Rectal smooth muscle tissue (tissue), 1 donor: ENCODE results near the gene TFAP2E.
"Not testable (repeated sequence)": the region's sequence is repeated elsewhere in the genome, so short reads cannot be mapped to it uniquely, and the experiment has no call there.

ENCODE experiments used
- H3K27ac ChIP-seq: one replicate; pipeline ENCODE4 v1.7.0; 2013; ENCODE audit warnings: low read depth, low read length, inconsistent platforms
- H3K27me3 ChIP-seq: one replicate; pipeline ENCODE4 v1.7.0; 2013; ENCODE audit warnings: low read length; ENCODE audit not compliant: control insufficient read depth, insufficient read depth
- H3K36me3 ChIP-seq: one replicate; pipeline ENCODE4 v1.7.0; 2013; ENCODE audit warnings: low read length; ENCODE audit not compliant: control insufficient read depth, insufficient read depth
- H3K4me1 ChIP-seq: one replicate; pipeline ENCODE4 v1.7.0; 2013; ENCODE audit warnings: low read length; ENCODE audit not compliant: control insufficient read depth, insufficient read depth
- H3K4me3 ChIP-seq: one replicate; pipeline ENCODE4 v1.7.0; 2013; ENCODE audit warnings: low read length
- H3K9ac ChIP-seq: one replicate; pipeline ENCODE4 v1.7.0; 2013; ENCODE audit warnings: low read length

TFAP2E gene

DNA sequence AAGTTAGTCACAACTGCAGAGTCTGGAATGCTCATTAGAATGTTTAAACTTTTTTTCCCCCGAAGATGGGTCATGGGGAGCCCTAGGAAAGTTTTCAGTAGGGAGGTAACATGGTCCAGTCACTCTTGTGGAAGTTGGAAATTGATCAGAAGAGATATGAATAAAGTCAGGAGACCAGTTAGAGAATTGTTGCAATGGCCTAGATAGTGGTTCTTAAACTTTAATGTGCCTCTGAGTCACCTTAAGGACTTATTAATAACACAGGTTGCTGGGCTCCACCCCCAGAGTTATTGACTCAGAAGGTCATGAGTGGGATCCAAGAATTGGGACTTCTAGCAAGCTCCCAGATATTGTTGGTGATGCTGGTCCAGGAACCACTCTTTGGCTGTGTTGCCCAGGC is 3.2 kb upstream of the TFAP2E start:
- Histone ChIP-seq H3K36me3 (no peaks in the 10 kb centered on the region), H3K9ac (no peak overlapping the region), H3K27ac (no peak overlapping the region), H3K4me1 (no peaks in the 10 kb centered on the region), H3K4me3 (no peak overlapping the region), H3K27me3 (peaks cover 16% of the 10 kb centered on the region)

GRCh38 chr1:35570589-35571137 is 2.5 kb upstream of the TFAP2E start:
- no peak overlapping the region for H3K4me3 ChIP-seq
- no peaks in the 10 kb centered on the region for H3K36me3 ChIP-seq
- no peaks in the 10 kb centered on the region for H3K4me1 ChIP-seq
- H3K27ac ChIP-seq: no peak overlapping the region
- H3K27me3 ChIP-seq: peaks cover 16% of the 10 kb centered on the region
- H3K9ac ChIP-seq: no peak overlapping the region

DNA sequence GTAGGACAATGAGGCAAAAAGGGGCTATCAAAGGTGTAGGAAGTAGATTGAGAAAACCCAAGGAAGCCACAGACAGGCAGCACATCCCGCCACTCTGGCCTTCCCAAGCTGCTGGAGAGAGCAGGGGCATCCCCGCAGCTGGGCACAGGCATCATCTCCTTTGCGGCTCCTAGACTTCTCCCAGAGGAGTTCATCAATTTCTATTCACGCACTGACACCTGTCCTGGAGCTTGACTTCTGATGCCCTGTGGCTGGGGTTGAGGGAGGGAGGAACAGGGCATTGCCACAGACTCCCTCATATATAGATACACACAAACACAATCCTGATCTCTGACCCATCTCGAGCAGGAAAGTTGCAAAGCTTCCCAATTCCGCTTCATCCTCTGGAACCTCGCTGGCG is 1.9 kb upstream of the TFAP2E start:
- Histone ChIP-seq H3K9ac (no peak overlapping the region), H3K27me3 (peaks cover 20% of the 10 kb centered on the region), H3K36me3 (no peaks in the 10 kb centered on the region), H3K4me1 (no peaks in the 10 kb centered on the region), H3K4me3 (no peak overlapping the region), H3K27ac (no peak overlapping the region)

DNA sequence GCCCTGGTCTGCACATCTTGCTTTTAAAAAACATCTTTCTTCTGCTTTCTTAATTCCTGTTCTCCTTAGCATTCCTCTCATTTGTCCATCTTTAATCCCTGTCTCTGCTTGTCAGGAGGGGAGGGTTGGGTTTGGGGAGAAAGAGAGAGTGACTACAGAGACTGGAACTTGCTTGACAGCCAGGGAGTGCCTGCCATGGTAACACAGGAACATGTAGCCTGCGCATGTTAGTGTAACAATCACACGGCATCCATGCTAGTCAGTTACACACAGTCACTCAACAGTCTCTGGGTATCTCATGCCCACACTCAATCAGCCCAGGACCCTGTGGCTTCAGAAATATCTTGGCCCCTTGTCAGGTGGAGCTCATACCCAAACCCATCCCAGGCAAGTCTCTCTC is 818 bp upstream of the TFAP2E start:
- no peak overlapping the region for H3K27ac ChIP-seq
- H3K27me3 ChIP-seq: peaks cover 21% of the 10 kb centered on the region

DNA sequence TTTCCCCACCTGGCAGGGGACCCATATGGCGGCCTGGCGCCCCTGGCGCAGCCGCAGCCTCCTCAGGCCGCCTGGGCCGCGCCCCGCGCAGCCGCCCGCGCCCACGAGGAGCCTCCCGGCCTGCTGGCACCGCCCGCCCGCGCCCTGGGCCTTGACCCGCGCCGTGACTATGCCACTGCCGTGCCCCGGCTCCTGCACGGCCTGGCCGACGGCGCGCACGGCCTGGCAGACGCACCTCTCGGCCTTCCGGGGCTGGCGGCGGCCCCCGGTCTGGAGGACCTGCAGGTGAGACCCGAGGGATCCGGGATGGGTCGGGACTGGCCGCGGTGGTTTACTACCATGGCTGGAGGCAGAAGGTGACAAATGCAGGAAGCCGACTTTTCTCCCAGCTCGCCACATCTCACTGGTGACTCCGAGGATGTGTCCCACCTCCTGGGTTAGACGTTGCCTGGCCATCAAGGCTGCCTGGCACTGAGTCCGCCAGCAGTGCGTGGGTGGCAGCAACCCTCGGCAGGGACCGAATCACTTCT is 1.1 kb downstream of the TFAP2E start:
- peaks cover 22% of the 10 kb centered on the region for H3K27me3 ChIP-seq
- H3K9ac ChIP-seq: no peak overlapping the region
- H3K4me1 ChIP-seq: no peaks in the 10 kb centered on the region
- H3K36me3 ChIP-seq: no peaks in the 10 kb centered on the region
- no peak overlapping the region for H3K27ac ChIP-seq
- H3K4me3 ChIP-seq: no peak overlapping the region

More for the DNA sequence above, 818 bp upstream of the TFAP2E start:
- Histone ChIP-seq H3K4me3 (no peak overlapping the region), H3K4me1 (no peaks in the 10 kb centered on the region), H3K9ac (no peak overlapping the region), H3K36me3 (no peaks in the 10 kb centered on the region)

GRCh38 chr1:35574655-35575415 is 1.7 kb downstream of the TFAP2E start:
- peaks cover 22% of the 10 kb centered on the region for H3K27me3 ChIP-seq
- H3K4me3 ChIP-seq: no peak overlapping the region
- H3K27ac ChIP-seq: no peak overlapping the region
- no peak overlapping the region for H3K9ac ChIP-seq
- no peaks in the 10 kb centered on the region for H3K36me3 ChIP-seq
- H3K4me1 ChIP-seq: no peaks in the 10 kb centered on the region

- no peaks in the 10 kb centered on the region for H3K4me1 ChIP-seq
- peaks cover 22% of the 10 kb centered on the region for H3K27me3 ChIP-seq
- H3K9ac ChIP-seq: no peak overlapping the region
- H3K27ac ChIP-seq: no peak overlapping the region
- no peak overlapping the region for H3K4me3 ChIP-seq
- H3K36me3 ChIP-seq: no peaks in the 10 kb centered on the region
Measured at GRCh38 chr1:35575416-35575958, 2.4 kb downstream of the TFAP2E start.

DNA sequence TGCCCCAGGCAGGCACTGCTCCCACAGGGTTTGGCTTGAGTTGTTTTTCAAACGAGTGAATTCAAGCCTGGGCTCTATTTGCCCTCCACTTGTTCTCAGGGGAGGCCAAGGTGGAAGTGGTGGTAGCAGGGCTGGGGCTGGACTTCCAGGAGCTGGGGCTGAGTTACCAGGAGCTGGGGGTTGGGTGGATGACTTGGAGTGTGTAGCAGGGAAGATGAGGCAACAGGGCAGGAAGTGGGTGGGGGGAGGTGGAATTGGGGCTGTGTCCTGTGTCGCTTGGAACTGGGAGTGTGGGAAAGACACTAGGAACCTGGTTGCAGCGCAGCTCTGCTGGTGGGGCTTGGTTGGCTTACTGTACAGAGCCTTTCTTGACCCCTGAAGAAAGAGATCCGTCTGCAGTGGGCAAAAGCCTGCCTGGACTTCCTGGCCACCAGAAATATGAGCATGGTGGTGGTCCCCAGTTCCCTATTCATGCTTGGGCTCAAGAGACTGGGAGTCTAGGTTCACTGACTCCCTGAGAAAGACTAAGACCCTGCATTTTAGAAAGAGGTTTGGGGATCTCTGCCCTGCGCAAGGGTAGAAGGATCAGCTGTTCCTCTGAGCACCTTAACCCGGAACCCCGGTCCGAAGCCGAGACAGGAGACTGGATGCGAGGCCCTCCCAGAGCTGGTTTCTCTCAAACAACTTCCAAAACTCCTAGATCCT is 3.1 kb downstream of the TFAP2E start:
- Histone ChIP-seq H3K4me1 (no peaks in the 10 kb centered on the region), H3K9ac (no peak overlapping the region), H3K27me3 (peaks cover 21% of the 10 kb centered on the region), H3K27ac (no peak overlapping the region), H3K36me3 (no peaks in the 10 kb centered on the region), H3K4me3 (no peak overlapping the region)

- not testable (repeated sequence) for H3K4me3 ChIP-seq, H3K36me3 ChIP-seq, H3K9ac ChIP-seq, H3K27ac ChIP-seq, H3K4me1 ChIP-seq
- H3K27me3 ChIP-seq: peaks cover 16% of the 10 kb centered on the region
Measured at GRCh38 chr1:35576766-35577070, 3.6 kb downstream of the TFAP2E start.

GRCh38 chr1:35577071-35577998 is 4.2 kb downstream of the TFAP2E start:
- peaks cover 16% of the 10 kb centered on the region for H3K27me3 ChIP-seq
- H3K27ac ChIP-seq: no peak overlapping the region
- peak overlapping the region; percentile 69 for H3K4me3 ChIP-seq
- peak overlapping the region; percentile 34 for H3K9ac ChIP-seq
- no peaks in the 10 kb centered on the region for H3K36me3 ChIP-seq
- no peaks in the 10 kb centered on the region for H3K4me1 ChIP-seq

DNA sequence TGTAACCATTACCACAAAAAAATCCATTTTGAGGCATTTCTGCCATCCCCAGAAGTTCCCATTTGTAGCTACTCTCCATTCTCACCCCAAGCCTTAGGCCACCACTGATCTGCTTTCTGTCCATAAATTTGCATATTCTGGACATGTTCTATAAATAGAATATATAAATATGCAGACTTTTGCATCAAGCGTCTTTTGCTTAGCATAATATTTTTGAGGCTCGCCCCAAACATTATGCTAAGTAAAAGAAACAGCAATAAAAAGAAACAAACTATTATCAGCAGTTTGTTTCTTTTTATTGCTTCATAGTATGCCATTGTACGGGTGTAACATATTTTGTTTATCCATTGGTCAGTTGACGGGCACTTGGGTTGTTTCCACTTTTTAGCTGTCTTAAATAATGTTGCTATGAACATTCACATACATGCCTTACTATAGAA is 7.9 kb downstream of the TFAP2E start:
- Histone ChIP-seq H3K4me1 (no peaks in the 10 kb centered on the region), H3K36me3 (no peaks in the 10 kb centered on the region), H3K9ac (no peak overlapping the region), H3K27ac (no peak overlapping the region), H3K4me3 (no peak overlapping the region), H3K27me3 (peaks cover 5% of the 10 kb centered on the region)

DNA sequence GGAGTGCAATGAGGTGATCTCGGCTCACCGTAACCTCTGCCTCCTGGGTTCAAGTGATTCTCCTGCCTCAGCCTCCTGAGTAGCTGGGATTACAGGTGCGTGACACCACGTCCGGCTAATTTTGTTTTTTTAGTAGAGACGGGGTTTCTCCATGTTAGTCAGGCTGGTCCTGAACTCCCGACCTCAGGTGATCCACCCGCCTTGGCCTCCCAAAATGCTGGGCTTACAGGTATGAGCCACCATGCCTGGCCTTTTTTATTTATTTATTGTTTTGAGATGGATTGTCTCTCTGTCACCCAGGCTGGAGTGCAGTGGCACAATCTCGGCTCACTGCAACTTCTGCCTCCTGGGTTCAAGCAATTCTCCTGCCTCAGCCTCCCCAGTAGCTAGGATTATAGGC is 8.5 kb downstream of the TFAP2E start:
- not testable (repeated sequence) for H3K27me3 ChIP-seq, H3K4me1 ChIP-seq, H3K27ac ChIP-seq, H3K36me3 ChIP-seq, H3K9ac ChIP-seq, H3K4me3 ChIP-seq
